Muscle of leg (tissue), 11 donors: ENCODE data around the gene BRD7. TPM values are rescaled to one million over a fixed set of nuclear protein-coding genes. Genes with fewer than 3 reads are reported as not detected.
A peak's percentile ranks its signal among the peaks of the same experiment; 100 is the strongest.

ENCODE experiments used
- DNase-seq: peaks from one replicate; pipeline ENCODE4 v3.0.0; 2013
- H3K27ac ChIP-seq: one replicate; pipeline ENCODE4 v1.5.1; 2013; ENCODE audit warnings: mild to moderate bottlenecking, low read length, control low read depth
- H3K27me3 ChIP-seq: one replicate; pipeline ENCODE4 v1.6.1; 2013; ENCODE audit warnings: low read length; ENCODE audit not compliant: control insufficient read depth, insufficient read depth
- H3K36me3 ChIP-seq: one replicate; pipeline ENCODE4 v1.6.1; 2013; ENCODE audit warnings: low read length; ENCODE audit not compliant: control insufficient read depth, insufficient read depth
- H3K4me1 ChIP-seq: one replicate; pipeline ENCODE4 v1.6.1; 2013; ENCODE audit warnings: low read length; ENCODE audit not compliant: control insufficient read depth, insufficient read depth
- H3K4me3 ChIP-seq: one replicate; pipeline ENCODE4 v1.5.1; 2013; ENCODE audit warnings: low read length, control low read depth
- H3K9me3 ChIP-seq: replicated peaks from 2 replicates; pipeline ENCODE4 v1.6.1; 2013; ENCODE audit warnings: low read depth, low read length; ENCODE audit not compliant: control insufficient read depth
- WGBS: methylation state at CpG from one replicate; pipeline ENCODE4 v1.1.5; 2013; ENCODE audit warnings: missing lambda C conversion rate; ENCODE audit not compliant: insufficient coverage; 5-methylcytosine and 5-hydroxymethylcytosine counted together
- polyA plus RNA-seq, 8 donors: library from polyadenylated mRNA; unstranded; fragments of 120-200 nt; gene quantifications; one replicate each; pipeline versions ENCODE4 v1.2.1 to v1.2.3, GENCODE V29; 2013; ENCODE audit warnings: inconsistent platforms in 1 of 8, low replicate concordance in 1 of 8; ENCODE audit not compliant: insufficient read length in 8 of 8, insufficient read depth in 1 of 8
- total RNA-seq: library from RNA; stranded (reverse); fragments of 120-200 nt; gene quantifications from one replicate; pipeline ENCODE4 v1.2.4, GENCODE V29; 2013

BRD7 gene
- total and polyA plus RNA-seq, 9 donors, result 56.7 to 76.5 (median 69.5) TPM

DNA sequence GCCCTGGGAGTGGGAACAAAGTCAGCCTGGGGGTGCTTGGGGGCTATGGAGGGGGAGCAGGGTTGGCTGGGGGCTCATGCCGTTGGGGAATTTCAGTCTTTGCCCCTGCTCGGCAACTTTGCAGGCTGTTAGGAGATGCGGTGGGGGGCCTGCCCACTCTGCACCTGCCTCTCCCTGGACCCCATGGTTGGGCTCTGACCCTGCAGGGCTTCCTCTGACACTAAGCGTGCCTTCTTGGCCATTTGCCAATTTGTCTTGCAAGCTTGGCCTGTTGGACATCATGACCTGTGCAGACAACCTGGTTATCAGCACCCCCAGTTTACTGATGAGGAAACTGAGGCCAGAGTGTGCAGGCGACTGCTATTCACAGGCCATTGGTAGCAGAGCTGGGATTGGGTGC is 87.9 kb downstream of the BRD7 start:
- Histone ChIP-seq H3K27ac (no peak overlapping the region), H3K4me1 (peaks cover 31% of the 10 kb centered on the region), H3K4me3 (no peak overlapping the region), H3K27me3 (no peaks in the 10 kb centered on the region), H3K36me3 (no peaks in the 10 kb centered on the region), H3K9me3 (peaks cover 3% of the 10 kb centered on the region)
- WGBS, result 91% methylated on average over 5 of the region's 5 CpGs
- DNase-seq, result no peak

DNA sequence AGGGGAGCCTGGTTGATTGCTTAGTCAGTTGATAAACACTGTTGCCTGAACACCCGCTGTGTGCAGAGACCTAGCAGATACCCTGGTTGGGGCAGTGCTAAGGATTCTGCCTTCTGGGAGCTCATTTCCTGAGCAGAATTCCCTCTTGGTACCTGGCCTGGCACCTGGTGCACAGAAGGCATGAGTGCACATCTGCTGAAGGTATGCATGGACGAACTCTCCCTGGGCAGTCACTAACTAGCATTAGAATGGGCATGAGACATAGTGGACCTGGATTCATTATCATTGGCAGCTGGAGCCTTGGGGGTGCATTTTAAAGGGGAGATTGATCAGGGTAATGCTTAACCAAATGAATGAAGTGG is 89.3 kb downstream of the BRD7 start:
- Histone ChIP-seq H3K4me1 (peaks cover 26% of the 10 kb centered on the region), H3K27ac (no peak overlapping the region), H3K27me3 (no peaks in the 10 kb centered on the region), H3K36me3 (no peaks in the 10 kb centered on the region), H3K4me3 (no peak overlapping the region), H3K9me3 (peaks cover 3% of the 10 kb centered on the region)
- no peak for DNase-seq
- WGBS, result 42% methylated on average over 2 of the region's 2 CpGs

DNA sequence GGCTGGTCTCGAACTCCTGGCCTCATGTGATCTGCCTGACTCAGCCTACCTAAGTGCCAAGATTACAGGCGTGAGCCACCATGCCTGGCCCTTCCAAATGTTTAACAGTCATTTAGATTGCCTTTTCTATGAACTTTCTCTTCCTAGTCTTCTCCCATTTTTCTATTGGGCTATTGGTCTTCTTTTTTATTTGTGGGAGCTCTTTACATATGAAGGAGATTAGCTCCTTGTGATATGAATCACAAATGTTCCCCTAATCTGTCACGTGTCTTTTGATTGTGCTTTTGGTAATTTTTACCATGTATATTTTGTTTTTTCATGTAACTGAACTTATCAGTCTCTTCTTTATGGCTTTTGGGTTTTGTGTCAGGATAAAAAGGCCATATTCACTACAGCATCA is 90.5 kb downstream of the BRD7 start:
- peaks cover 20% of the 10 kb centered on the region for H3K4me1 ChIP-seq
- no peaks in the 10 kb centered on the region for H3K27me3 ChIP-seq
- DNase-seq, result no peak
- H3K9me3 ChIP-seq, result peaks cover 3% of the 10 kb centered on the region
- WGBS, result 83% methylated on average over 1 of the region's 3 CpGs
- no peak overlapping the region for H3K4me3 ChIP-seq
- no peaks in the 10 kb centered on the region for H3K36me3 ChIP-seq
- no peak overlapping the region for H3K27ac ChIP-seq

DNA sequence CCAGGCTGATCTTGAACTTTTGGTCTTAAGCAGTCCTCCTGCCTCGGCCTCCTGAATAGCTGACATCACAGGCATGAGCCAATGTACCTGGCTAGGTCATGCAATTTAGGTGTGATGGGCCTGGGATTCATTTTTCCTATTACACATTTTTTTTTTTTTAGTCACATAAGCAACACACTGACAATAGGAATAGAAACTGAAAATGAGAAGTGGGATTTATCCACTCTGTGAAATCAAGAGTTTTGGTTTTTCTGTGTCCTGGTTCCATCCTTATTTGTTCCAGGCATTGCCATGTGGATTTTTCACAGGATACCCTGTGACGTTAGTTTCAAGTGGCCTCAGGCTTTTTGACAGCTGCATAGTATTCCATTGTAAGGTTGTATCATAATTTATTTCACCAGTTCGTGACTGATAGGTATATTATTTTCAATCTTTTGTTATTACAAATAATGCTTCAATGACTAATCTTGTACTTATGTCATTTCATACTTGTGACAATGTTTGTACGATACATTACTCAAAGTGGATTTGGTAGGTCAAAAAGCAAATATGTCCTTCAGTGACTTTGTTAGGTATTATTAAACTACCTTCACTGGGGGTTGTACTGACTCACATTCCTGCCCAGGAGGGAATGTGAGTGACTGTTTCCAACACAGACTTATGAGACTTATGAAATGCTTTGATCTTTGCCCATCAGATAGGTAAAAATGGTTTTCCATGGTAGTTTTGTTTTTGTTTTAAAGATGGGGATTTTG is 91.8 kb downstream of the BRD7 start:
- Histone ChIP-seq H3K4me3 (no peak overlapping the region), H3K36me3 (no peaks in the 10 kb centered on the region), H3K9me3 (peaks cover 3% of the 10 kb centered on the region), H3K27me3 (no peaks in the 10 kb centered on the region), H3K27ac (no peak overlapping the region), H3K4me1 (peaks cover 12% of the 10 kb centered on the region)
- no CpG with 5 or more reads among the region's 4 CpGs for WGBS
- no peak for DNase-seq

DNA sequence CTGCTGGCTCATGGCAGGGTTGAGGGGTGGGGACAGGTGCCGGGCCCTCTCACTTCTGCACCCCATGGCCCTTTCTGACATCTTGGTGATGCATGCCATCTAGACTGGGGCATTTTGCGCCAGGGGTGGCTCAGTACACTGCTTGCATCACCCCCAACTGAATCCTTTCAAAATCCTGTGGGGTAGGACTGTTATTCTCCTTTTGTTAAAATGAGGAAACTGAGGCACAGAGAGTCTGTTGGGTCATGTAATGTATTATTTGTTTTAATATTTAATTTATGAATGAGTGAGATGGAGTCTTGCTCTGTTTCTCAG is 92.5 kb downstream of the BRD7 start:
- no CpG with 5 or more reads among the region's 2 CpGs for WGBS
- Histone ChIP-seq H3K9me3 (peaks cover 3% of the 10 kb centered on the region), H3K27ac (no peak overlapping the region), H3K4me3 (no peak overlapping the region), H3K27me3 (no peaks in the 10 kb centered on the region), H3K4me1 (peaks cover 8% of the 10 kb centered on the region), H3K36me3 (no peaks in the 10 kb centered on the region)
- no peak for DNase-seq

DNA sequence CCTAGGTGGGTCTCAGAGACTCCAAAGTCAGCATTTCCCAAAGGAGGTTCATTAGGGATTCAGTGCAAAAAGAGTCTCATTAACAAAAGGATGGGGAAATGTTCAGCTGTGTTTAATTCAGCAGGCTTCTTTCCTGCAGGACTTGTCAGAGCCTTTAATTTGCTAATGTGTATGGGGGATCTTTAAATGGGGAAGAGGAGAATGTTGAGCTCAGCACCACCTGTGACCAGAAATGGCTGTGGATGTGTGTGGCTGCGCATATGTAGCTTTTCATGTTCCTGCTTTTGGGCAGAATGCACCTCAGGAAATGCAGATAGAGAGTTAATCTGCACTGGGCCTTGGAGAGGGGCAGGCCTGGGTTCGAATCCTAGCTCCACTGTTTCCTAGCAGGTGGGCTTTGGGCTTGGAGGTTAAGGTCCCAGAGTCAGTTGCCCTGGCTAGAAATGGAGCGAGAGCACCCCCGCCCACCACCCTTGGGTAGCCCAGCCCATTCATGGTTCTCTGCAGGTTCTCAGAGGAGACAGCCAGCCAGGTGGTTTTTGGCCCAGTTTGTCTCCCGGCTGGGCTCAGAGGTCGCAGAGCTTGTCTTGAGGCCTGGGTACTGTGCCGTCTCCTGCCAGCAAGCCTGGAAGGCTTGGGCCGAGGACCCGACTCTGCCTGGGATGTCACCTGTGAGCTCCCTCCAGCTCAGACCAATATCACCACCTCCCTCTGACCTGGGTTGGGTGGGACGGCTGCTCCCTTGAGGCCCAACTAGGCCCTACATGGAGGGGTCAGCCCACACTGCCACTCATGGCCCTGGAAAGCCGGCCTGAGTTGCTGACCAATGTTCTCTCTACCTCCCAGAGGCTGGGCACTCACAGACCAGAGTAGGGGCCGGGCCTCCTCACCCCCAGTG is 93.1 kb downstream of the BRD7 start:
- Histone ChIP-seq H3K36me3 (no peaks in the 10 kb centered on the region), H3K9me3 (peaks cover 2% of the 10 kb centered on the region), H3K27ac (no peak overlapping the region), H3K4me1 (peaks cover 6% of the 10 kb centered on the region), H3K4me3 (no peak overlapping the region), H3K27me3 (no peaks in the 10 kb centered on the region)
- WGBS, result 81% methylated on average over 8 of the region's 12 CpGs
- DNase-seq, result no peak

DNA sequence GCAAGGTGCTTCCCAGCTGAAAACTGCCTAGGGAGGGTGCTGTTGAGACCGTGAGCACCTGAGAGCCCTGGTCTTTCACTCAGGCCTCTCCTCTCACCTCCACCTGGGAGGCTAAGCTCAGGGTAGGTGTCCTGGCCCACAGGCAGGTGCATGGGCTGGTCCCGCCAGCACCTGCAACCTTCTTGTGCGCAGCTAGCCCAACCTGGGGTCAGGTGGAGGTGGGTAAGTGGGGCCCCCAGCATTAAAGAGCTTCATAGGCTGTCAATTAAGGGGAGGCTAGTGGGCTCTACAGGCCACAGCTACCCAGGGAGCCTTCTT is 93.7 kb downstream of the BRD7 start:
- H3K27ac ChIP-seq, result no peak overlapping the region
- WGBS, result 53% methylated on average over 2 of the region's 3 CpGs
- H3K4me1 ChIP-seq, result peaks cover 6% of the 10 kb centered on the region
- H3K9me3 ChIP-seq, result no peaks in the 10 kb centered on the region
- no peaks in the 10 kb centered on the region for H3K36me3 ChIP-seq
- H3K4me3 ChIP-seq, result peak overlapping the region; percentile 13
- no peak for DNase-seq
- H3K27me3 ChIP-seq, result no peaks in the 10 kb centered on the region

DNA sequence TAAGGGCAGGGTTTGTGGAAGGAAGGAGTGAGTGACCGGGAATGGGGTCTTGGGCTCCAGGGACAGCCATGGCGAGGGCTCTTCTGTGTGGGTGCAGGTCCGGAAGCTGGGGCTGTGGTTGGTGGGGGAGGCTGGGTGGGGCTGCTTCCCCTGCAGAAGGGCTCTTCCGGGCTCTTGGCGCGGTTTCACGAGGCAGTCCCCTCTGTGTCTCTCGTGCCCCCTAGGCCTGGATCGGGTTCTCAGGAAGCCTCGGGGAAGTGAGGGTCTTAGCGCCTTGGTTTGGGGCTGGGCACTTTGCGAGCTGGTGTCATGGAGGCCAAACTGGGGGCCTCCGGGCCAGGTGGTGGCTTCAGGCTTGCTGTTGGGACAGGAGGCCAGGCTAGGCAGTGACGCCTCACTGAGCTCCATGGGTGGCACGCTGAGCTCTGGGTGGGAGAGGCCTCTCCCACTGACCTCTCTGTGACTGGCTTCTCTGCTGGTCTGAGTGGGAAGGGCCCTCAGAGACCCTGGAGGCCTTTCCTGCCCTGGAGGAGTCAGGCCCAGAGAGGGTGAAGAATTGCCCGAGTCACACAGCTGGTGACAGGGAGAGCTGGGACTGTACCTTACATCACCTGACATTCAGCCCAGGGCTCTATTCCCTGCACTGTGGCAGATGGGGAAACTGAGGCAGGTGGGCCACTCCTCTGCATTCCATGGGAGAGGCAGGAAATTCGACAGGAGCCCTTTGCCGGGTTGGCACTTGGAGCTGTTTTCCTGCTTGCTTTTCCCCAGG is 94.3 kb downstream of the BRD7 start:
- H3K4me1 ChIP-seq, result peaks cover 6% of the 10 kb centered on the region
- H3K27me3 ChIP-seq, result no peaks in the 10 kb centered on the region
- DNase-seq, result no peak
- H3K9me3 ChIP-seq, result no peaks in the 10 kb centered on the region
- H3K27ac ChIP-seq, result peak overlapping the region; percentile 7
- H3K4me3 ChIP-seq, result peak overlapping the region; percentile 25
- 68% methylated on average over 10 of the region's 18 CpGs for WGBS
- H3K36me3 ChIP-seq, result no peaks in the 10 kb centered on the region

DNA sequence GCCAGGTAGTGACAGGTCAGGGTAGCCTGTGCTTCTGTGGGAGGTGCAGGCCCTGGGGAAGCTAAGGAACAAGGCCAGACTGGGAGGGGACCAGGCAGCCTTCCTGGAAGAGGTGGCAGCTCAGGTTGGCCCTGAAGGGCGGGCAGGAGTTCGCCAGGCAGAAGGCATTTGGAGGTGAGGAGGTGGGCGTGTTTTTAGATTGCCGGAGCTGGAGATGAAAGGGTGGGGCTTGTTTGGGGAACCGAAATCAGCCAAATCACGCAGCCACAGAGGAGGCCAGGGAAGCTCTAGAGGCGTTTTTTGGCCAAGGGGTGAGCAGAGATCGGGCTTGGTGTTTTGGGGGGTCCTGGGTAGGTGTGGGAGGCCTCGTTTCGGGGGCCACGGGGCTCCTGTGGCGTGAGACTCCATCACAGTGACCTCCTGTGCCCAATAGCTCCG is 94.9 kb downstream of the BRD7 start:
- no peak for DNase-seq
- no peaks in the 10 kb centered on the region for H3K9me3 ChIP-seq
- no peaks in the 10 kb centered on the region for H3K27me3 ChIP-seq
- peak overlapping the region; percentile 7 for H3K27ac ChIP-seq
- H3K36me3 ChIP-seq, result no peaks in the 10 kb centered on the region
- peaks cover 6% of the 10 kb centered on the region for H3K4me1 ChIP-seq
- H3K4me3 ChIP-seq, result peak overlapping the region; percentile 25
- 55% methylated on average over 13 of the region's 13 CpGs for WGBS

DNA sequence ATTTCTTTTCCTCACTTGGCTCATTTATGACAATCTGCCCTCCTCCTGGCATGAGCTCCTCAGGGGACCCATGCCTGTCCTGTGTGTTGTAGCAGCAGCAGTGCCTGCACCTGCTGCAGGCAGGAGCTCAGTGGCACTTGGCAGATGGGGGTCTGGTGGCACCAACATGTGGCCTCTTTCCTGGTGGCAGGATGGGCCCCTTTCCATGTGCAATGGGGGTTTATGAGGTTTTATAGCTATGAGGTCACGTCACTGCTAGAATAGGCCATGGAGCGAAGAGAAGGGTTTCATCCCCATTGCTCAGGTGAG is 95.5 kb downstream of the BRD7 start:
- peaks cover 6% of the 10 kb centered on the region for H3K4me1 ChIP-seq
- H3K27me3 ChIP-seq, result no peaks in the 10 kb centered on the region
- H3K36me3 ChIP-seq, result no peaks in the 10 kb centered on the region
- WGBS, result 81% methylated on average over 2 of the region's 2 CpGs
- no peaks in the 10 kb centered on the region for H3K9me3 ChIP-seq
- H3K4me3 ChIP-seq, result no peak overlapping the region
- DNase-seq, result no peak
- no peak overlapping the region for H3K27ac ChIP-seq
